HG02973 (cell line): Measurements from ENCODE around the gene DTD2.

Source experiments
- ATAC-seq: cut with Tn5 transposase; IDR thresholded peaks from one replicate; pipeline ENCODE4 v1.9.1; 2021; ENCODE audit warnings: moderate library complexity; ENCODE audit not compliant: unreplicated experiment

DTD2 gene

DNA sequence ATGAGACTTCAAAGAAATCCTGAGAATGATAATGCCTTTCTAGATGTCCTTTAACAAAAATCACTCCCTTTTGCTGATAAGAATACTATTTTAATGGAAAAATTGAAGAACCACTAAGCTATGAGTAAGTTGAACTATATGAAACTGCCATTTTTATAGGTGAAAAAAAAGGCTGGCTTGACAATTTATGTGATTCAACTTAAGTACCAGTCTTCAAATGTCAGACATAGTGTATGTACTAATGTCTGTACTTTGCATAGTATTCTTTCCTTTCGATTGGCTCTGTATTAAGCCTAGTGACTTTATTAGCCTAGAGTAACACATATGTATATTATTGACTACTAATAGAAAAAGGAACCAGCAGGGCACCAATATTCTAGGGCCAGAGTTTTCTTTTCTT is 48.9 kb downstream of the DTD2 start:
- no peak for ATAC-seq

DNA sequence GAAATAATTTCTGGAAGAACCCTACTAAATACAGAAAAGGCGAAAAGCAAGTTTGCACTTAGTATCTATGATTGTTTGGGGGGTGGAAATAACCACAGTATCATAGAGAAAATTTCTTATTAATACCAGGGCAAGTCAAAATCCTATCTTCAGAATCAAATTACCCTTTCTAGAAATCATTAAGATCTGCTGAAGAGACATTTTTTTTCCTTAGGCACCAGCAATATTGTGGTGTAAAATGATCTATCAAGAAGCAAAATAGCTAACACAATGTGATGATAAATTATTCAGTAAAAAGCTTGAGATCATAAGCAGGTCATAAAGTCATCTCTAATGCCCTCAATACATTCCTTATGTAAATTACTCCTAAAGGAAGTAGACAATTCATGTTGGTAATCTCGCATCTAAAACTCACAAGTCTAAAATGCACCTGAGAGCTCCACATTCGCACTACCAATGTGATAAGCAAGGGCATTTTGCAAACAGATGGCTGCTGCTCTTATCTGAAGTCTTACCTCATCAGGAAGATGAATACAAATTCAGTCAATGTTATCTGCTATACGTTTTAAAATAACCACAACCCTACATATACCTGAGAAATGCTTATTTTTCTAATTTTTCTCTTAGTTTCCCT is 51.6 kb downstream of the DTD2 start:
- ATAC-seq, result no peak

DNA sequence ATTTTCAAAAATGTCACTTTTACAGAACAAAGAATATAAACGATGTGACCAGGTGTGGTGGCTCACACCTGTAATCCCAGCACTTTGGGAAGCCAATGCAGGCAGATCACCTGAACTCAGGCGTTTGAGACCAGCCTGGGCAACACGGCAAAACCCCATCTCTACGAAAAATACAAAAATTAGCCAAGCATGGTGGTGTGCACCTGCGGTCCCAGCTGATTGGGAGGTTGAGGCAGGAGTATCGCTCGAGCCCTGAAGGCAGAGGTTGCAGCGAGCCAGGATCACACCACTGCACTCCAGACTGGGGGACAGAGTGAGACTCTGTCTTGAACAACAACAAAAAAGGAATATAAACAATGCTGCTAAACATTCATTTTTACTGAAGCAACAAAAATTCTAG is 52.2 kb downstream of the DTD2 start:
- no peak for ATAC-seq

DNA sequence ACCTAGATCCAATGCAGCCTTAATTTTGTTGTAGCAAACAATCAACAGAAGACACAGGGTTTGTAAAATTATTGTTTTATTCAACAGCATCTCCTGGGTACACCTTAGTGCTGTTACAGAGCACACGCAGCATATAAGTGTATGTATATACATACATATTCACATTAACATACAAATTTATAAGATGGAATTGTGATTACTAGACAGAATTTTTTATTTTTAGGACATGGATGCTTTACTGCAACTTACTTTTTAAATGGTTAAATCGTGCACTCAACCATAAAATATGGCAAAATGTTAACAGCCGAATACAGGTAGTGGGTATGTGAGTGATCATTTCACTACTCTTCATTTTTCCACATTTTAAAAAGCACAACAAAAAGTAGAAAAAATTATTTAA is 53.6 kb downstream of the DTD2 start:
- ATAC-seq, result no peak

DNA sequence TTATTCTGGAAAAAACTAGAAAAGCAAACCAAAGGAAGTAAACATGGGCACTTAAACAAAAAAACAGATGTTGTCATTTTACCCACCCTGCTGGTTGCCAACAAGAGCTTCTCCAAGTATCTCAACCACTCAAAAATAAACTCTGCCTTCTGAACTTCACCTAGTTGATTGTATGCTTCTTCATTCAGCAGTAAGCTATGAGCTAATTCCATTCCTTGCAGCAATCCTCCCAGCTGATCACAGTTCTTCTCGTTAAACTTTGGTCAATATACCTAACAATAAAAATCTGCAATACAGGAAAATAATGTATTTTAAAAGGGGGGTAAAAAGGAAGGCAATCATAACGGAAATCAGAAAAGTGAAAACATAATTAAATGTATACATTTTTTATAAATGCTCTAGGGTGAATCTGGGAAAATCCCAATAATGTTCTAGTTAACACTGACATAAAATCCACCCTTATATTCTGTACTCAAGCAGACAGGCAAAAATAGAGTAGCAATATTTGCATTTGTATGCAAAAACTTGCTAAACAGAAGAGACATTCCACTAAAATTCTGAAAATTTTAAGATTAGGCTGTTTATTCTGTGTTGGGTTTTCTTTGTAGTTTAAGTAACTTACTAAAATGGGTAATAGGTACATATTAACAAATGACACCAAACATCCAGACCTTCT is 54.4 kb downstream of the DTD2 start:
- ATAC-seq, result no peak

DNA sequence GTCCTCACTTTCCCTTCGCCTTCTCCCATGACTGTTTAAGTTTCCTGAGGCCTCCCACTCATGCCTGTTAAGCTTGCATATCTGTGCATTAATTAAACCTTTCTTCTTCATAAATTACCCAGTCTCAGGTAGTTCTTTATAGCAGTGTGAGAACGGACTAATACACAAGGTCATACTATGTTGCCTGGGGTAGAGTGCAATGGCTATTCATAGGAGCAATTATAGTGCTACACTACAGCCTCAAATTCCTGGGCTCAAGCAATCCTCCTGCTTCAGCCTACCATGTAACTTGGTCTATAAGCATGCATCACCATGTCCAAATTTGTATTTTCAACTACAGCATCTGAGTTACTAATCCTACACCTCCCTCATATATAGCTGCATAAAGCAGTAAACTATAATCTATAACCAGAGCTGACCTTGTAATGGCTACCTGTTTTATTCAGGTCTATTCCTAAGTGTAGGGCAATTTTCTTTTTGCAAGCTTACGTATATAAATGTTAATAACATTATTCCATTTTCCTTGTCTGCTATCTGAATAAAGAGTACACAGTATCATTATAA is 55.9 kb downstream of the DTD2 start:
- ATAC-seq, result no peak

DNA sequence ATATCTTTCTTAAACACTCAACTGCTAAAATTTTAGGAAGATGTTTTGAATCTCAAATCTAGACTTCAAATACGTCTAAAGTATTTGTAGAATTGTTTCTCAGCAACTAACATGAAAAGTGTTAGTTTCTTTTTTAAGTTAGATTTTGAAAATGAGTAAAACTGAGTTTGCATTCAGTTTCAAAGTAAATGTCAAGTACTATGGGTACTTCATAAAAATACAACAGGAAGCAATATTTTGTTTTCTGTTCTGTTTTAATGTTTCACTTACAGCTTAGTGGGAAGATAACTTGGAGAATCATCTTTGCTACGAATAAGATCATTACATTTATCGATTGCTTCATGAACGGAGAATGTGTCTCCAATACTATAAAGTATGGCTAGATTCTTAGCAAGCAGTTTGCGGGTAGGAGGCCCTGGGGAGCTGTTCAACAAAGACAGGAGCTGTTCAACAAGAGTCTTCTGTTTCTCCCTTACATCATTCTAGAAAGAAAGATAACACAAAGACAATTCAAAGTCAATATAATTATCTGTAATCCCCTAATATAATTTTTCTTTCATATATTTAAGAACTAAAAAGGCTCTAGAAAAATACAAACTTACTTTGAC is 57.2 kb downstream of the DTD2 start:
- ATAC-seq, result no peak
